H1 (cell line): Measurements from ENCODE around the gene TMUB2. TPM values are rescaled to one million over a fixed set of nuclear protein-coding genes. Genes with fewer than 3 reads are reported as not detected.

Experiments used
- ASH2L ChIP-seq: fragments of 200-600, 300-600 bp; sonication (generic); IDR thresholded peaks from one replicate; pipeline ENCODE4 v1.7.1; 2017; ENCODE audit warnings: low read length
- ATF2 ChIP-seq: IDR thresholded peaks from 2 replicates; pipeline ENCODE4 v1.6.1; 2012; ENCODE audit warnings: low read length, inconsistent platforms
- CBX8 ChIP-seq: fragments of 300-800, 300-1000 bp; sonication (generic); IDR thresholded peaks from 2 replicates; pipeline ENCODE4 v1.7.1; 2016; ENCODE audit warnings: low read depth, low read length, borderline replicate concordance
- CHD1 ChIP-seq: IDR thresholded peaks from 2 replicates; pipeline ENCODE4 v1.6.1; 2012; ENCODE audit warnings: low read depth, low read length, improper control_type of control experiment
- CREB1 ChIP-seq: IDR thresholded peaks from 2 replicates; pipeline ENCODE4 v1.6.1; 2012; ENCODE audit warnings: inconsistent platforms
- CTBP2 ChIP-seq: IDR thresholded peaks from 2 replicates; pipeline ENCODE4 v1.7.0; 2011; ENCODE audit warnings: borderline replicate concordance, mild to moderate bottlenecking, moderate library complexity, mixed read lengths, low read length; ENCODE audit not compliant: insufficient read depth, insufficient read length
- JUN ChIP-seq: IDR thresholded peaks from 2 replicates; pipeline ENCODE4 v1.6.1; 2011; ENCODE audit warnings: low read depth, mild to moderate bottlenecking, improper control_type of control experiment, low read length
- KDM4A ChIP-seq: IDR thresholded peaks from one replicate; pipeline ENCODE4 v1.7.1; 2012; ENCODE audit warnings: low read depth, mild to moderate bottlenecking, moderate library complexity, low read length, inconsistent platforms; ENCODE audit not compliant: severe bottlenecking
- MAFK ChIP-seq: IDR thresholded peaks from 2 replicates; pipeline ENCODE4 v1.6.1; 2012; ENCODE audit warnings: low read depth, mild to moderate bottlenecking, improper control_type of control experiment, low read length
- NANOG ChIP-seq: IDR thresholded peaks from 2 replicates; pipeline ENCODE4 v1.6.1; 2011; ENCODE audit warnings: low read length, low read depth, mild to moderate bottlenecking, inconsistent platforms; ENCODE audit not compliant: insufficient read depth, poor library complexity, severe bottlenecking
- SAP30 ChIP-seq: fragments of 300-600 bp; sonication (generic); IDR thresholded peaks from 2 replicates; pipeline ENCODE4 v1.7.1; 2012; ENCODE audit warnings: low read length, moderate library complexity, mild to moderate bottlenecking, inconsistent platforms; ENCODE audit not compliant: insufficient read depth, insufficient replicate concordance
- SIN3A ChIP-seq, 2 experiments: IDR thresholded peaks in 1 of 2; conservative IDR thresholded peaks in 1 of 2; 2 replicates each; pipeline ENCODE4 v1.6.1; 2011 to 2012; ENCODE audit warnings: low read length in 2 of 2, improper control_type of control experiment in 1 of 2, low read depth in 1 of 2, mild to moderate bottlenecking in 1 of 2
- SP4 ChIP-seq: IDR thresholded peaks from 2 replicates; pipeline ENCODE4 v1.6.1; 2012; ENCODE audit warnings: low read length, inconsistent platforms
- SRF ChIP-seq: IDR thresholded peaks from 2 replicates; pipeline ENCODE4 v1.6.1; 2011; ENCODE audit warnings: mild to moderate bottlenecking, low read depth, low read length, moderate library complexity
- SUZ12 ChIP-seq: fragments of 200-600 bp; sonication (generic); IDR thresholded peaks from 2 replicates; pipeline ENCODE4 v1.6.1; 2012; ENCODE audit warnings: mild to moderate bottlenecking, inconsistent platforms, low read length, moderate library complexity, mixed read lengths
- TCF12 ChIP-seq: IDR thresholded peaks from 2 replicates; pipeline ENCODE4 v1.6.1; 2011; ENCODE audit warnings: low read depth, mild to moderate bottlenecking, low read length
- TEAD4 ChIP-seq: IDR thresholded peaks from 2 replicates; pipeline ENCODE4 v1.6.1; 2012; ENCODE audit warnings: low read depth, low read length, inconsistent platforms, mixed read lengths
- YY1 ChIP-seq: IDR thresholded peaks from 2 replicates; pipeline ENCODE4 v1.6.1; 2011; ENCODE audit warnings: low read depth, mild to moderate bottlenecking, low read length
- polyA plus RNA-seq, 7 experiments: library from polyadenylated mRNA; depleted of rRNA in 3 of 7; stranded (reverse) in 5 of 7; unstranded in 2 of 7; fragments of >200 nt in 5 of 7; fragments of 200-250 nt in 2 of 7; gene quantifications; 1 replicate in 5 of 7; 2 replicates in 1 of 7; 4 replicates in 1 of 7; pipeline versions ENCODE4 v1.2.1 to v1.2.3, GENCODE V29; 2011 to 2013; ENCODE audit warnings: missing spikeins in 2 of 7, mixed read lengths in 2 of 7
- total RNA-seq: library from RNA; stranded (reverse); fragmentation: NEBNext Ultra II Directional; extraction: Animal tissue kit (Norgen Biotek cat#: 25700); gene quantifications from 2 replicates; pipeline ENCODE4 v1.2.1, GENCODE V29; 2021
- TF ChIP-seq, protein P1 (sequence below): IDR thresholded peaks from 2 replicates; pipeline ENCODE4 v1.6.1; 2012; ENCODE audit warnings: inconsistent platforms
- TF ChIP-seq, protein P2 (sequence below): IDR thresholded peaks from 2 replicates; pipeline ENCODE4 v1.6.1; 2011; ENCODE audit warnings: low read depth, mild to moderate bottlenecking, low read length; ENCODE audit not compliant: insufficient read depth

TMUB2 gene
- total and polyA plus RNA-seq, 2 of the 8 experiments (the other 6 are each of a cell fraction or from before 2014, with no cell fraction given), result 18.5 to 30.5 TPM

- no peak for TF ChIP-seq ATF2
- peak; percentile 66 for TF ChIP-seq CTBP2
- TF ChIP-seq JUN, result no peak
- TF ChIP-seq, protein P1, sequence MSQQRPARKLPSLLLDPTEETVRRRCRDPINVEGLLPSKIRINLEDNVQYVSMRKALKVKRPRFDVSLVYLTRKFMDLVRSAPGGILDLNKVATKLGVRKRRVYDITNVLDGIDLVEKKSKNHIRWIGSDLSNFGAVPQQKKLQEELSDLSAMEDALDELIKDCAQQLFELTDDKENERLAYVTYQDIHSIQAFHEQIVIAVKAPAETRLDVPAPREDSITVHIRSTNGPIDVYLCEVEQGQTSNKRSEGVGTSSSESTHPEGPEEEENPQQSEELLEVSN, result peak; percentile 97
- TF ChIP-seq SAP30, result no peak
- TF ChIP-seq SRF, result no peak
- TF ChIP-seq NANOG, result peak; percentile 78
- no peak for TF ChIP-seq CREB1
- TF ChIP-seq CBX8, result no peak
- 0 out of 2 replicates have a peak, but pooled peaks have one; percentile 3 for TF ChIP-seq TEAD4
- no peak for TF ChIP-seq CHD1
- TF ChIP-seq, protein P2, sequence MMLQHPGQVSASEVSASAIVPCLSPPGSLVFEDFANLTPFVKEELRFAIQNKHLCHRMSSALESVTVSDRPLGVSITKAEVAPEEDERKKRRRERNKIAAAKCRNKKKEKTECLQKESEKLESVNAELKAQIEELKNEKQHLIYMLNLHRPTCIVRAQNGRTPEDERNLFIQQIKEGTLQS, result 0 out of 2 replicates have a peak, but pooled peaks have one; percentile 29
- peak; percentile 10 for TF ChIP-seq ASH2L
- peak; percentile 38; the same call in 1 of the 2 replicates for TF ChIP-seq YY1
- TF ChIP-seq MAFK, result no peak
- TF ChIP-seq SIN3A (conservative IDR thresholded peaks at IDR 0.05 in 1 of 2, IDR thresholded peaks at IDR 0.05 in 1 of 2; ENCODE audit: low read depth in 1 of 2, low read length in 2 of 2), result peak; percentile 89 to 94; a peak in 3 of 4 replicates
- peak; percentile 81; the same call in 1 of the 2 replicates for TF ChIP-seq TCF12
- peak; percentile 87 for TF ChIP-seq SP4
- TF ChIP-seq KDM4A, result no peak
- no peak for TF ChIP-seq SUZ12
These were observed 23.8 kb downstream of the TMUB2 start (continued) for GRCh38 chr17:44210342-44211192.
